ENCODE measurements around the gene PPA1.
"Not testable (repeated sequence)": the region's sequence is repeated elsewhere in the genome, so short reads cannot be mapped to it uniquely, and the experiment has no call there.

Gene PPA1

DNA sequence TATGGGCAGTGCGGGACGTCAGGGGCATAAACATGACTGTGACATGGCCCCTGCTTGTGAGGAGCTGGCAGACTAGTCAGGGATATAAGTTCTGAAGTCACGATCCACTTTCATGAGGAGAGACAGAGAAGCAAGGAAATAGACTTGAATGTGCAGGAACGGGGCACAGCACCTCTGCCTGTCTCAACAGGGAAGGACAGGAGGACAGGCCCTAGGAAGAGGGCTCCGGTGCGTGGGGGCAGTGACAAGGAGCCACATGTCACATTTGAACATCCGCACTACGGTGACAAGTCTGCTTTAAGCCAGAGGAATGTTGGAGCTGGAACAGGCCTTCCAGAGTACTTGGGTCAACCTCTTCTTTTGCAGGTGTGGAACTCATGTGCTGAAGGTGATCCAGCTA lies 43.1 kb downstream of the PPA1 start:
- TF ChIP-seq, protein P1, sequence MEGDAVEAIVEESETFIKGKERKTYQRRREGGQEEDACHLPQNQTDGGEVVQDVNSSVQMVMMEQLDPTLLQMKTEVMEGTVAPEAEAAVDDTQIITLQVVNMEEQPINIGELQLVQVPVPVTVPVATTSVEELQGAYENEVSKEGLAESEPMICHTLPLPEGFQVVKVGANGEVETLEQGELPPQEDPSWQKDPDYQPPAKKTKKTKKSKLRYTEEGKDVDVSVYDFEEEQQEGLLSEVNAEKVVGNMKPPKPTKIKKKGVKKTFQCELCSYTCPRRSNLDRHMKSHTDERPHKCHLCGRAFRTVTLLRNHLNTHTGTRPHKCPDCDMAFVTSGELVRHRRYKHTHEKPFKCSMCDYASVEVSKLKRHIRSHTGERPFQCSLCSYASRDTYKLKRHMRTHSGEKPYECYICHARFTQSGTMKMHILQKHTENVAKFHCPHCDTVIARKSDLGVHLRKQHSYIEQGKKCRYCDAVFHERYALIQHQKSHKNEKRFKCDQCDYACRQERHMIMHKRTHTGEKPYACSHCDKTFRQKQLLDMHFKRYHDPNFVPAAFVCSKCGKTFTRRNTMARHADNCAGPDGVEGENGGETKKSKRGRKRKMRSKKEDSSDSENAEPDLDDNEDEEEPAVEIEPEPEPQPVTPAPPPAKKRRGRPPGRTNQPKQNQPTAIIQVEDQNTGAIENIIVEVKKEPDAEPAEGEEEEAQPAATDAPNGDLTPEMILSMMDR (IDR thresholded peaks at IDR 0.05; ENCODE audit: low read depth, low read length, missing control alignments): no peak
- H3K27me3 ChIP-seq (replicated peaks): no peaks in the 10 kb centered on the region
- H3K36me3 ChIP-seq (replicated peaks): no peaks in the 10 kb centered on the region
- no peak for DNase-seq
- H3K4me3 ChIP-seq (ENCODE audit: low read depth, low read length): no peak overlapping the region
- H3K27ac ChIP-seq: no peak overlapping the region
- in situ Hi-C loops (cut with HindIII; ENCODE audit: low pct_ligation_motif_present, low sequenced_read_pairs): no loop called here

DNA sequence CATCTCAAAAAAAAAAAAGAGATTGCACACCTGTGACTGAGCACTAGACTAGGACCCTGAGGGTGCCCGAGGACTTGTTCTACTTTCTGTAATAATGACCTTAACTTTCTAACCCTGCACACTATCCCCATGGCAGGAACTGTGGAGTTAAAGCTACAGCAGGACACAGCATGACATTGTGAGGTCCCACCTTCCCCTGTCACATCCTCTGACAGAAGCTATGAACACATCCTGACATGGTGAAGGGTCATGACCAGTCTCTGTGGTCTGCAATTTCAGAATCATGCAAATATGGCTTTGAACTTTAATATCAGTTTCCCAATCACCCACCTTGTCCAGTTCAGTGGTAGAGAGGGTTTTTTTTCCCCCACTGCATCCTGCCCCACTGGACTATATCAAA lies 44.5 kb downstream of the PPA1 start:
- no peak for DNase-seq
- TF ChIP-seq, protein P1 (IDR thresholded peaks at IDR 0.05; ENCODE audit: low read depth, low read length, missing control alignments): no peak
- H3K36me3 ChIP-seq (replicated peaks): no peaks in the 10 kb centered on the region
- no peak overlapping the region for H3K4me3 ChIP-seq (ENCODE audit: low read depth, low read length)
- in situ Hi-C loops (cut with HindIII; ENCODE audit: low pct_ligation_motif_present, low sequenced_read_pairs): no loop called here
- no peak overlapping the region for H3K27ac ChIP-seq
- no peaks in the 10 kb centered on the region for H3K27me3 ChIP-seq (replicated peaks)

DNA sequence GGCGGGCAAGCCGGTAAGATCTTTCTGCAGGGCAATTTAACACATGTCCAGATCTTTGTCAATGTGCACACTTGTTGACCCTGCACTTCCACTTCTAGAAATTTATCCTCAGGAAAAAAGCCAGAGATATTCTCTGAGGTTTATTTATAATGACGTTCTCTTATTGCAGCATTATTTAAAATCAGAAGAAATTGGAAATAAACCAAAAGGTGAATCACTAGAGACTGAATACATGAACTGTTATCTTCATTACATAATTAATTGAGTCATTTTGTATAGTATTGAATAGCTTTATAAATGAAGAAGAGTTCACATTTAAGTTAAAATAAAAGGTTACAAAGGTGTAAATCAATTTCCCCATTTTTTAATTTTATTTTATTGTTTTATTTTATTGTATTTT lies 46.7 kb downstream of the PPA1 start:
- no peaks in the 10 kb centered on the region for H3K36me3 ChIP-seq (replicated peaks)
- in situ Hi-C loops (cut with HindIII; ENCODE audit: low pct_ligation_motif_present, low sequenced_read_pairs): no loop called here
- TF ChIP-seq, protein P1 (IDR thresholded peaks at IDR 0.05; ENCODE audit: low read depth, low read length, missing control alignments): no peak
- no peak for DNase-seq
- H3K27me3 ChIP-seq (replicated peaks): no peaks in the 10 kb centered on the region
- no peak overlapping the region for H3K4me3 ChIP-seq (ENCODE audit: low read depth, low read length)
- H3K27ac ChIP-seq: no peak overlapping the region

DNA sequence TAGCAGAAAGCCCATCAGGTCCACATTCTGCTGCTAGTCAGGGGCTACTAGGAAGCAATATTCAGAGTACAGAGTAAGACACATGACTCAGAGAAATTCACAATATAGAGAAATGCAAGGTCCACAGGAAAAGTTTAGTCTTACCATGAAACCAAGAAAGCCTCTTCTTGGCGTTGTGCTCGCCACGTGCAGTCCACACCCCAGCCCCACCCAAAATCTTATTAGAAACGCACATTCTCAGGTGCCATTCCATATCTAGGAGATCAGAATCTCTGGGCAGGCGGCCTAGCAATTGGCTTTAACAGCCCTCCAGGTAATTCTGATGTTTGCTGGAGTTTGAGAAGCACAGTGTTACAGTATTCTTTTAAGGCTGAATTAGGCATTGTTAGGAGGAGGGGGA lies 47.1 kb downstream of the PPA1 start:
- H3K27ac ChIP-seq: no peak overlapping the region
- no peak for DNase-seq
- H3K36me3 ChIP-seq (replicated peaks): no peaks in the 10 kb centered on the region
- in situ Hi-C loops (cut with HindIII; ENCODE audit: low pct_ligation_motif_present, low sequenced_read_pairs): no loop called here
- H3K4me3 ChIP-seq (ENCODE audit: low read depth, low read length): no peak overlapping the region
- TF ChIP-seq, protein P1 (IDR thresholded peaks at IDR 0.05; ENCODE audit: low read depth, low read length, missing control alignments): no peak
- H3K27me3 ChIP-seq (replicated peaks): no peaks in the 10 kb centered on the region

DNA sequence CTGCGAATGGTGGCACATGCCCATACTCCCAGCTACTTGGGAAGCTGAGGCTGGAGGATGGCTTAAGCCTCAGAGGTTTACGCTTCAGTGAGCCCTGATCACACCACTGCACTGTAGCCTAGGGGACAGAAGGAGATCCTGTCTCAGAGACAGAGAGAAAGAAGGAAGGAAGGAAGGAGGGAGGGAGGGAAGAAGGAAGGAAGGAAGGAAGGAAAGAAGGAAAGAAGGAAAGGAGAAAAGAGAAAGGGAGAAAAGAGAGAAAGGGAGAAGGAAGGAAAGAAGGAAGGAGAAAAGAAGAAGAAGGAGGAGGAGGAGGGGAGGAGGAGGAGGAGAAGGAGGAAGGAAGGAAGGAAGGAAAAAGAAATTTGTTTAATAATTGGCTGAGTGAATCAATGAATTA lies 49.9 kb downstream of the PPA1 start:
- Histone ChIP-seq H3K27me3 (replicated peaks) (no peaks in the 10 kb centered on the region), H3K4me3 (ENCODE audit: low read depth, low read length) (no peak overlapping the region), H3K27ac (no peak overlapping the region), H3K36me3 (replicated peaks) (no peaks in the 10 kb centered on the region)
- DNase-seq: no peak
- in situ Hi-C loops (cut with HindIII; ENCODE audit: low pct_ligation_motif_present, low sequenced_read_pairs): no loop called here
- TF ChIP-seq, protein P1 (IDR thresholded peaks at IDR 0.05; ENCODE audit: low read depth, low read length, missing control alignments): no peak

DNA sequence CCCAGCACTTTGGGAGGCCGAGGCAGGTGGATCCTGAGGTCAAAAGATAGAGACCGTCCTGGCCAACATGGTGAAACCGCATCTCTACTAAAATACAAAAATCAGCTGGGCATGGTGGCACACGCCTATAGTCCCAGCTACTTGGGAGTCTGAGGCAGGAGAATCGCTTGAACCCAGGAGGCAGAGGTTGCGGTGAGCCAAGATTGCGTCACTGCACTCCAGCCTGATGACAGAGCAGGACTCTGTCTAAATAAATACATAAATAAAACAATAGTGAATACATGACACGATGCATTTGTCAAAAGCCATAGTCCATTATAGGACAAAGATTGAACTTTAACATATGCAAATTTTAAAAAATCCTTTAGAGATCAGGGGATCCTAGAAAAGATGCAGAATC lies 54.0 kb downstream of the PPA1 start:
- H3K27ac ChIP-seq; in situ Hi-C loops (cut with HindIII; ENCODE audit: low pct_ligation_motif_present, low sequenced_read_pairs); H3K4me3 ChIP-seq (ENCODE audit: low read depth, low read length); H3K36me3 ChIP-seq (replicated peaks); H3K27me3 ChIP-seq (replicated peaks); DNase-seq: not testable (repeated sequence)
